Measurements from ENCODE around the gene NUP54.

DNA sequence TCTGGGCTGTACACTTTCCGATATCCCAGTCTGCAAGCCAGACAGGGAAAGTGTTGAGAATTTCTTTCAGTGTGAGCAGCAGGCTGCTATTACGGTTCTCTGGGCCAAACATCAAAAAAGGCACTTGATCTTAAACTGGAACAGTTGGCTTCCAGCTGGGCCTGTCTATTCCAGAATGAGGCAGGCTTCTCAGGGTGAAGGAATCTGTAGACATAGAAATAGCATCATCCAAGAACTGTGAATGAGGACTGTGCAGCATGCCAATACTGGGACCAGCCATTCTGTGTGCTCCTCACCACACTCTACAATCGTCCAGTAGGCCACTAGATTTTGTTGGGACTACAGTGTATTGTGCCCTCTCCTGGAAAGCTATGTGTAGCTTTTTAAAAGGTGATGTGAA lies 42.5 kb downstream of the NUP54 start:
- TF ChIP-seq, protein P1, sequence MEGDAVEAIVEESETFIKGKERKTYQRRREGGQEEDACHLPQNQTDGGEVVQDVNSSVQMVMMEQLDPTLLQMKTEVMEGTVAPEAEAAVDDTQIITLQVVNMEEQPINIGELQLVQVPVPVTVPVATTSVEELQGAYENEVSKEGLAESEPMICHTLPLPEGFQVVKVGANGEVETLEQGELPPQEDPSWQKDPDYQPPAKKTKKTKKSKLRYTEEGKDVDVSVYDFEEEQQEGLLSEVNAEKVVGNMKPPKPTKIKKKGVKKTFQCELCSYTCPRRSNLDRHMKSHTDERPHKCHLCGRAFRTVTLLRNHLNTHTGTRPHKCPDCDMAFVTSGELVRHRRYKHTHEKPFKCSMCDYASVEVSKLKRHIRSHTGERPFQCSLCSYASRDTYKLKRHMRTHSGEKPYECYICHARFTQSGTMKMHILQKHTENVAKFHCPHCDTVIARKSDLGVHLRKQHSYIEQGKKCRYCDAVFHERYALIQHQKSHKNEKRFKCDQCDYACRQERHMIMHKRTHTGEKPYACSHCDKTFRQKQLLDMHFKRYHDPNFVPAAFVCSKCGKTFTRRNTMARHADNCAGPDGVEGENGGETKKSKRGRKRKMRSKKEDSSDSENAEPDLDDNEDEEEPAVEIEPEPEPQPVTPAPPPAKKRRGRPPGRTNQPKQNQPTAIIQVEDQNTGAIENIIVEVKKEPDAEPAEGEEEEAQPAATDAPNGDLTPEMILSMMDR (IDR thresholded peaks at IDR 0.05; ENCODE audit: insufficient read depth, low read length): no peak
- TF ChIP-seq, protein P2, sequence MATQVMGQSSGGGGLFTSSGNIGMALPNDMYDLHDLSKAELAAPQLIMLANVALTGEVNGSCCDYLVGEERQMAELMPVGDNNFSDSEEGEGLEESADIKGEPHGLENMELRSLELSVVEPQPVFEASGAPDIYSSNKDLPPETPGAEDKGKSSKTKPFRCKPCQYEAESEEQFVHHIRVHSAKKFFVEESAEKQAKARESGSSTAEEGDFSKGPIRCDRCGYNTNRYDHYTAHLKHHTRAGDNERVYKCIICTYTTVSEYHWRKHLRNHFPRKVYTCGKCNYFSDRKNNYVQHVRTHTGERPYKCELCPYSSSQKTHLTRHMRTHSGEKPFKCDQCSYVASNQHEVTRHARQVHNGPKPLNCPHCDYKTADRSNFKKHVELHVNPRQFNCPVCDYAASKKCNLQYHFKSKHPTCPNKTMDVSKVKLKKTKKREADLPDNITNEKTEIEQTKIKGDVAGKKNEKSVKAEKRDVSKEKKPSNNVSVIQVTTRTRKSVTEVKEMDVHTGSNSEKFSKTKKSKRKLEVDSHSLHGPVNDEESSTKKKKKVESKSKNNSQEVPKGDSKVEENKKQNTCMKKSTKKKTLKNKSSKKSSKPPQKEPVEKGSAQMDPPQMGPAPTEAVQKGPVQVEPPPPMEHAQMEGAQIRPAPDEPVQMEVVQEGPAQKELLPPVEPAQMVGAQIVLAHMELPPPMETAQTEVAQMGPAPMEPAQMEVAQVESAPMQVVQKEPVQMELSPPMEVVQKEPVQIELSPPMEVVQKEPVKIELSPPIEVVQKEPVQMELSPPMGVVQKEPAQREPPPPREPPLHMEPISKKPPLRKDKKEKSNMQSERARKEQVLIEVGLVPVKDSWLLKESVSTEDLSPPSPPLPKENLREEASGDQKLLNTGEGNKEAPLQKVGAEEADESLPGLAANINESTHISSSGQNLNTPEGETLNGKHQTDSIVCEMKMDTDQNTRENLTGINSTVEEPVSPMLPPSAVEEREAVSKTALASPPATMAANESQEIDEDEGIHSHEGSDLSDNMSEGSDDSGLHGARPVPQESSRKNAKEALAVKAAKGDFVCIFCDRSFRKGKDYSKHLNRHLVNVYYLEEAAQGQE (IDR thresholded peaks at IDR 0.05; ENCODE audit: insufficient replicate concordance, low read depth): no peak
- TF ChIP-seq GABPA (IDR thresholded peaks at IDR 0.05; ENCODE audit: low read depth): no peak

All from HL-60 (cell line).